NB4 (cell line): ENCODE results near the gene FRAS1.

Experiments used
- CTCF ChIP-seq: IDR thresholded peaks from one replicate; pipeline ENCODE4 v1.5.1; 2012; ENCODE audit warnings: low read depth, low read length
- MYC ChIP-seq: IDR thresholded peaks from 2 replicates; pipeline ENCODE4 v1.6.1; 2011; ENCODE audit warnings: low read depth, low read length
- POLR2A ChIP-seq: IDR thresholded peaks from 2 replicates; pipeline ENCODE4 v1.6.1; 2011; ENCODE audit warnings: mild to moderate bottlenecking; ENCODE audit not compliant: insufficient read length; ENCODE audit errors: extremely low read depth
- TF ChIP-seq, protein P1 (sequence below): IDR thresholded peaks from 2 replicates; pipeline ENCODE4 v1.6.1; 2011; ENCODE audit warnings: low read depth, low read length

DNA sequence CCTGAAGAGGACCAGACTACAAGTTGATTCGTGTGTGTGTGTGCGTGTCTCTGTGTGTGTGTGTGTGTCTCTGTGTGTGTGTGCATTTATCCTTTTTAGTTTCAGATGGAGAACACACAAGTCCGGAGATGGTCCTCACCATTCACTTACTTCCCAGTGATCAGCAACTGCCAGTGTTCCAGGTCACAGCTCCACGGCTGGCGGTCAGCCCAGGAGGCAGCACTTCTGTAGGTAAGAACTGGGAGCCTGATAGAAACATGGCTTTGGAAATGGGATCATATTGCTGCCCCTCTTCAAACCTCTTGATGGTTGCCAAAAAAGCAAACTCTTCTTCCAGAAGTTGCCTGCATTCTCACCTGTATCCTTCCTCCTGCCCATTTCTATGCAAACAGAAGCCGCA, 371.9 kb downstream of the FRAS1 start:
- no peak for TF ChIP-seq CTCF
- TF ChIP-seq, protein P1, sequence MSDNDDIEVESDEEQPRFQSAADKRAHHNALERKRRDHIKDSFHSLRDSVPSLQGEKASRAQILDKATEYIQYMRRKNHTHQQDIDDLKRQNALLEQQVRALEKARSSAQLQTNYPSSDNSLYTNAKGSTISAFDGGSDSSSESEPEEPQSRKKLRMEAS: no peak
- no peak for TF ChIP-seq POLR2A
- TF ChIP-seq MYC: no peak
